KOPT-K1 (cell line): ENCODE data around the gene WDR45B.
A peak's percentile ranks its signal among the peaks of the same experiment; 100 is the strongest.

Experiments used
- H3K27ac ChIP-seq: fragments of 200-600 bp; sonication (generic); 2 replicates; pipeline ENCODE4 v1.5.1; 2016; ENCODE audit warnings: antibody characterized with exemption, mild to moderate bottlenecking, low read depth, low read length; ENCODE audit not compliant: poor library complexity, severe bottlenecking
- H3K36me3 ChIP-seq: fragments of 200-600 bp; sonication (generic); 2 replicates; pipeline ENCODE4 v1.5.1; 2017; ENCODE audit warnings: antibody characterized with exemption, mild to moderate bottlenecking, low read length, moderate library complexity; ENCODE audit not compliant: insufficient read depth
- H3K9me3 ChIP-seq: fragments of 200-600 bp; sonication (generic); 2 replicates; pipeline ENCODE4 v1.5.1; 2017; ENCODE audit warnings: antibody characterized with exemption, low read length, mild to moderate bottlenecking; ENCODE audit not compliant: insufficient read depth, poor library complexity, severe bottlenecking

The WDR45B gene

GRCh38 chr17:82648165-82648668 lies at the start of gene WDR45B:
WDR45B (minus strand) TSS chr17:82648444; CDS start chr17:82648340, 104 bp downstream.
- Histone ChIP-seq H3K27ac (peak within 1 kb of the TSS; percentile 65), H3K9me3 (no peaks in the 10 kb centered on the region), H3K36me3 (peaks cover 16% of the 10 kb centered on the region)

- Histone ChIP-seq H3K9me3 (peaks cover 42% of the 10 kb centered on the region), H3K27ac (no peak overlapping the region), H3K36me3 (no peaks in the 10 kb centered on the region)
Observed at GRCh38 chr17:82697808-82698064, 49.5 kb upstream of the WDR45B start.

GRCh38 chr17:82696916-82697807 lies 48.9 kb upstream of the WDR45B start:
- peaks cover 42% of the 10 kb centered on the region for H3K9me3 ChIP-seq
- no peaks in the 10 kb centered on the region for H3K36me3 ChIP-seq
- H3K27ac ChIP-seq: no peak overlapping the region

GRCh38 chr17:82696259-82696658 lies 48.0 kb upstream of the WDR45B start:
- no peak overlapping the region for H3K27ac ChIP-seq
- peaks cover 42% of the 10 kb centered on the region for H3K9me3 ChIP-seq
- H3K36me3 ChIP-seq: no peaks in the 10 kb centered on the region

GRCh38 chr17:82694647-82695046 lies 46.4 kb upstream of the WDR45B start:
- Histone ChIP-seq H3K27ac (no peak overlapping the region), H3K9me3 (peaks cover 42% of the 10 kb centered on the region), H3K36me3 (no peaks in the 10 kb centered on the region)

GRCh38 chr17:82693168-82693867 lies 45.1 kb upstream of the WDR45B start:
- Histone ChIP-seq H3K27ac (no peak overlapping the region), H3K9me3 (peaks cover 42% of the 10 kb centered on the region), H3K36me3 (no peaks in the 10 kb centered on the region)

GRCh38 chr17:82692268-82692667 lies 44.0 kb upstream of the WDR45B start:
- H3K27ac ChIP-seq: no peak overlapping the region
- no peaks in the 10 kb centered on the region for H3K36me3 ChIP-seq
- H3K9me3 ChIP-seq: peaks cover 42% of the 10 kb centered on the region

GRCh38 chr17:82691714-82692113 lies 43.5 kb upstream of the WDR45B start:
- no peaks in the 10 kb centered on the region for H3K36me3 ChIP-seq
- H3K27ac ChIP-seq: no peak overlapping the region
- peaks cover 37% of the 10 kb centered on the region for H3K9me3 ChIP-seq

GRCh38 chr17:82690786-82691489 lies 42.7 kb upstream of the WDR45B start:
- Histone ChIP-seq H3K36me3 (no peaks in the 10 kb centered on the region), H3K9me3 (peaks cover 29% of the 10 kb centered on the region), H3K27ac (no peak overlapping the region)

GRCh38 chr17:82689077-82689476 lies 40.8 kb upstream of the WDR45B start:
- no peaks in the 10 kb centered on the region for H3K36me3 ChIP-seq
- peaks cover 11% of the 10 kb centered on the region for H3K9me3 ChIP-seq
- H3K27ac ChIP-seq: no peak overlapping the region

GRCh38 chr17:82687871-82688270 lies 39.6 kb upstream of the WDR45B start:
- no peaks in the 10 kb centered on the region for H3K36me3 ChIP-seq
- H3K9me3 ChIP-seq: no peaks in the 10 kb centered on the region
- no peak overlapping the region for H3K27ac ChIP-seq

- Histone ChIP-seq H3K27ac (no peak overlapping the region), H3K9me3 (no peaks in the 10 kb centered on the region), H3K36me3 (no peaks in the 10 kb centered on the region)
Observed at GRCh38 chr17:82687375-82687861, 39.2 kb upstream of the WDR45B start.

GRCh38 chr17:82686366-82687324 lies 38.4 kb upstream of the WDR45B start:
- peaks cover 7% of the 10 kb centered on the region for H3K9me3 ChIP-seq
- no peak overlapping the region for H3K27ac ChIP-seq
- no peaks in the 10 kb centered on the region for H3K36me3 ChIP-seq

- H3K36me3 ChIP-seq: no peaks in the 10 kb centered on the region
- no peak overlapping the region for H3K27ac ChIP-seq
- H3K9me3 ChIP-seq: peaks cover 19% of the 10 kb centered on the region
Observed at GRCh38 chr17:82685291-82685690, 37.0 kb upstream of the WDR45B start.
